Measurements from ENCODE around the gene BTBD7.

- TF ChIP-seq CTCF (optimal IDR thresholded peaks at IDR 0.05 in 1 of 3, IDR thresholded peaks at IDR 0.05 in 1 of 3, conservative IDR thresholded peaks at IDR 0.05 in 1 of 3; ENCODE audit: extremely low read depth in 1 of 3, insufficient read depth in 2 of 3, low read length in 3 of 3): no peak
- TF ChIP-seq EZH2 (IDR thresholded peaks at IDR 0.05; ENCODE audit: low read length): no peak
Observed at GRCh38 chr14:93337884-93338283, 5.0 kb upstream of the BTBD7 start.
